Chondrocyte (in vitro differentiated cells): ENCODE results near the gene CPZ. TPM values are rescaled to one million over a fixed set of nuclear protein-coding genes. Genes with fewer than 3 reads are reported as not detected.

Experiments
- DNase-seq: peaks from one replicate; pipeline ENCODE4 v3.0.0; 2021; ENCODE audit warnings: mixed read lengths, low spot score
- H3K27ac Mint-ChIP-seq: one replicate; pipeline ENCODE4 v1.8.0; 2021; ENCODE audit warnings: mild to moderate bottlenecking, moderate library complexity, mixed read lengths; ENCODE audit not compliant: unreplicated experiment
- H3K27me3 Mint-ChIP-seq: 2 replicates; pipeline ENCODE4 v1.8.0; 2021; ENCODE audit warnings: low read depth, mixed read lengths
- H3K36me3 Mint-ChIP-seq: 2 replicates; pipeline ENCODE4 v1.8.0; 2021; ENCODE audit warnings: low read depth, mixed read lengths
- H3K4me1 Mint-ChIP-seq: 2 replicates; pipeline ENCODE4 v1.8.0; 2021; ENCODE audit warnings: low read depth, mild to moderate bottlenecking, mixed read lengths
- H3K4me3 Mint-ChIP-seq: one replicate; pipeline ENCODE4 v1.8.0; 2021; ENCODE audit warnings: mild to moderate bottlenecking, moderate library complexity, mixed read lengths; ENCODE audit not compliant: unreplicated experiment
- H3K9me3 Mint-ChIP-seq: 2 replicates; pipeline ENCODE4 v1.8.0; 2021; ENCODE audit warnings: low read depth, mixed read lengths
- CTCF ChIP-seq: fragments of 200-600 bp; sonication (generic); IDR thresholded peaks from 2 replicates; pipeline ENCODE4 v1.5.0; 2021; ENCODE audit warnings: antibody characterized with exemption, mild to moderate bottlenecking, moderate library complexity
- total RNA-seq: library from RNA; stranded (reverse); gene quantifications from 3 replicates; pipeline ENCODE4 v1.2.1, GENCODE V29; 2021

CPZ gene
- total RNA-seq, 1 donor from 2014 or later = 9.5 TPM

- Mint-ChIP-seq H3K36me3 (no peaks in the 10 kb centered on the region), H3K4me1 (peaks cover 14% of the 10 kb centered on the region), H3K27ac (no peak overlapping the region), H3K4me3 (no peak overlapping the region), H3K27me3 (peaks cover 31% of the 10 kb centered on the region), H3K9me3 (no peaks in the 10 kb centered on the region)
- no peak for TF ChIP-seq CTCF
- DNase-seq = no peak
Observed at GRCh38 chr4:8588196-8588470, 4.4 kb upstream of the CPZ start.

DNA sequence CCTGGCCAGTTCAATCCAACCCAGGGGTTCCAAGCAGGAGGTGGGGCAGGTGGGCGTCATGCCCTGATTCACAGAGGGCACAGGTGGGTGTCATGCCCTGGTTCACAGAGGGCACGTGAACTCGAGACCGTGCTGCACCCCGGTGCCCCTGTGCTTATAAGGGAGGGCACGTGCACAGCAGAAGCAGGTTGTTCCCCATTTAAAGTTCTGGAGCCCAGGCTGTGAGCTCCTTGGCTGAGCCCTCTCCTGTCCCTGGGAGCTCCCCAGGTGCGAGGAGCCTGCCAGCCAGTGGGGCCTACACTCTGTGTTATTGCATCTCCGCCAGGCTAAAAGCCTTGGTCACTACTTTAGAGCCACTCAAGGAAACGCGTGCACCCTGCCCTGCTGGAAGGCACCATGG is 3.2 kb upstream of the CPZ start:
- H3K4me1 Mint-ChIP-seq = peaks cover 19% of the 10 kb centered on the region
- H3K27ac Mint-ChIP-seq = no peak overlapping the region
- TF ChIP-seq CTCF = no peak
- H3K4me3 Mint-ChIP-seq = no peak overlapping the region
- peaks cover 32% of the 10 kb centered on the region for H3K27me3 Mint-ChIP-seq
- no peaks in the 10 kb centered on the region for H3K36me3 Mint-ChIP-seq
- no peaks in the 10 kb centered on the region for H3K9me3 Mint-ChIP-seq
- DNase-seq = no peak

DNA sequence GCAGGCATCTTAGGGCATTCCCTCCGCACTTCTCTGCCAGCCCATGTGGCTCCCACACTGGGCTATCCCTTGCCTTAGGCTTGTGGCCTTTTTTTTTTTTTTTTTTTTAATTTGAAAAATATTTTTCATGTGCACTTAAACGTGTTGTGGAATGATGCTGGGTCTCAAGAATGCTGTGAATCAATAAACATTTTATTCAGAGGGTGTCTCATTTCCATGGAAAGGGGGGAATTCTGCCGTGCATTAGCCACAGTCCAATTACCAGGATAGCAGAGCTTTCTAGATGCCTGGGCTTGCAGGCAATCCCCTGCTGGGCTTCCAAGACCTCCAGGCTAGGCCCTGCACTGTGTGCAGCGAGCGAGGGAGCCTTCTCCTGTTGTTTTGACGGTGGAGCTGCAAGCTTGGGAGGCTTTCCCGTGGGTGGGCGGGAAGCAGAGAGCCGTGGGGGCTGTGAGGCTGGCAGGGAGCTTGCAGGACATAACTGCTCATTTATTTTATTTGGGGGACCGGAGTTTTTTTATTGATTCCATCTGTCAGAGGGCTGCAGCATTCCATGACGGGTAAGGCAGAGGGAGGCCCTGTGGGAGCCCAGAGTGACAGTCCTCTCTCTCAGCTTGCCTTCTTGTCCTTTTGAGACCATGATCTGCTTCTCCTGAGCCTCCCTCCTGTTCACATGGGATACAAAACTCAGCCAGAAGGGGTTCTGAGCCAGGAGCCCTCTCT is 2.6 kb upstream of the CPZ start:
- peaks cover 27% of the 10 kb centered on the region for H3K27me3 Mint-ChIP-seq
- H3K4me3 Mint-ChIP-seq = no peak overlapping the region
- no peaks in the 10 kb centered on the region for H3K36me3 Mint-ChIP-seq
- no peak overlapping the region for H3K27ac Mint-ChIP-seq
- TF ChIP-seq CTCF = no peak
- H3K9me3 Mint-ChIP-seq = no peaks in the 10 kb centered on the region
- no peak for DNase-seq
- H3K4me1 Mint-ChIP-seq = peaks cover 22% of the 10 kb centered on the region

DNA sequence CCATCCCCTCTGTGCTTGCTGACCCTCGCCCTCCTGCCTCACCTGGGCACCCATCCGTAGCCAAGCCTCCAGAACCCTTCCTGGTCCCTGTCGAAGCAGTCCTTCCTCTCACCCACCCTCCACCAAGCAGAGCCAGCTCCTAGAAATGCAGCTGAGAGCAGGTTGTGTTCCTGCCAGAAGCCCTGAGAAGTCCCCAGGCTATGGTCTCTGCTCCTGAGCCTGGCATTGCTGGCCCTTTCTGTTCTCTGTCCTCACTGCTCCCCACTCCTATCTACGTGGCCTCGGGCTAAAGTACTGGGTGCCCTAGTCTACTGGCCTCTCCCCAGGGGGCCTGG is 2.1 kb upstream of the CPZ start:
- H3K4me3 Mint-ChIP-seq = no peak overlapping the region
- H3K27me3 Mint-ChIP-seq = peaks cover 22% of the 10 kb centered on the region
- TF ChIP-seq CTCF = no peak
- H3K4me1 Mint-ChIP-seq = peaks cover 22% of the 10 kb centered on the region
- peak; percentile 56 for DNase-seq
- no peak overlapping the region for H3K27ac Mint-ChIP-seq
- no peaks in the 10 kb centered on the region for H3K9me3 Mint-ChIP-seq
- H3K36me3 Mint-ChIP-seq = no peaks in the 10 kb centered on the region

DNA sequence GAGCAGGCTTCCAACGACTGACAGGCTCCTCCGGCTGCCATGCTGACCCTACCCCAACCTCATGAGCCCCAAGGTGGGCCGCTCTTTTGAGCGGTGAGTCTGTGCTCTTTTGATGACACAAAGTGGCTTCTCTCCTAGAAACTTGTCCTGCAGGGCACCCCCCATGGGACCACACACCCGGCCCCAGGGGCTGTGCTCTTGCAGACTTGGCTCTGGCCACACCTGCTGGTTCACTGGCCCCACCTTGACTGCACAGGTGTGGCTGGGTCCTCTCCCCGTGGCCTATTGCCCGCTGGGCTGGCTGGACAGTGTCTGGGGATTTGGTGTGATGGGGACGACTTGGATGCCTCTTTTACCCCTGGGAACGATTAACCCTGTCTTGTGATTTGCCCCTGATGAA is 1.5 kb upstream of the CPZ start:
- no peak overlapping the region for H3K4me3 Mint-ChIP-seq
- peaks cover 22% of the 10 kb centered on the region for H3K4me1 Mint-ChIP-seq
- DNase-seq = peak; percentile 82
- H3K36me3 Mint-ChIP-seq = no peaks in the 10 kb centered on the region
- peaks cover 18% of the 10 kb centered on the region for H3K27me3 Mint-ChIP-seq
- H3K9me3 Mint-ChIP-seq = no peaks in the 10 kb centered on the region
- no peak for TF ChIP-seq CTCF
- no peak overlapping the region for H3K27ac Mint-ChIP-seq
